NCI-H2081 (cell line): ENCODE data around the gene FARP1.

Experiments used
- DNase-seq, 2 experiments: peaks; one replicate each; lab custom pipeline; 2025; lab: John Stamatoyannopoulos, UW

FARP1 gene

GRCh38 chr13:98332222-98332621, 189.3 kb downstream of the FARP1 start:
- DNase-seq = no peak

- DNase-seq = no peak
These were observed 189.8 kb downstream of the FARP1 start for GRCh38 chr13:98332691-98333090.

GRCh38 chr13:98333486-98333885, 190.6 kb downstream of the FARP1 start:
- no peak for DNase-seq

- DNase-seq = no peak
These were observed 191.8 kb downstream of the FARP1 start for GRCh38 chr13:98334620-98335205.

GRCh38 chr13:98335721-98336120, 192.8 kb downstream of the FARP1 start:
- DNase-seq = no peak

DNA sequence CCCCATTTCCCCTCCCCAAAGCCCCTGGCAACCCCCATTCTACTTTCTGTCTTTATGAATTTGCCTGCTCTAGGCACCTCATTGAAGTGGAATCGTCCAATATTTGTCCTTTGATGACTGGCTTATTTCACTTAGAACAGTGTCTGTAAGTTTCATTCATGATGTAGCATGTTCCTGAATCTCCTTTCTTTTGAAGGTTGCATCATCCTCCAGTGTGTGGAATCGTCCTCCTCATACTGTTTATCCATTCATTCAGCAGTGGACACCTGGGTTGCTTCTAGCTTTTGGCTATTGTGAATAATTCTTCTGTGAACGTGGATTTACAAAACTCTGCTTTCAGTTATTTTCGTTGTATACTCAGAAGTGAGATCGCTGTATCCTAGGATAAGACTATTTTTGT, 195.4 kb downstream of the FARP1 start:
- no peak for DNase-seq

DNA sequence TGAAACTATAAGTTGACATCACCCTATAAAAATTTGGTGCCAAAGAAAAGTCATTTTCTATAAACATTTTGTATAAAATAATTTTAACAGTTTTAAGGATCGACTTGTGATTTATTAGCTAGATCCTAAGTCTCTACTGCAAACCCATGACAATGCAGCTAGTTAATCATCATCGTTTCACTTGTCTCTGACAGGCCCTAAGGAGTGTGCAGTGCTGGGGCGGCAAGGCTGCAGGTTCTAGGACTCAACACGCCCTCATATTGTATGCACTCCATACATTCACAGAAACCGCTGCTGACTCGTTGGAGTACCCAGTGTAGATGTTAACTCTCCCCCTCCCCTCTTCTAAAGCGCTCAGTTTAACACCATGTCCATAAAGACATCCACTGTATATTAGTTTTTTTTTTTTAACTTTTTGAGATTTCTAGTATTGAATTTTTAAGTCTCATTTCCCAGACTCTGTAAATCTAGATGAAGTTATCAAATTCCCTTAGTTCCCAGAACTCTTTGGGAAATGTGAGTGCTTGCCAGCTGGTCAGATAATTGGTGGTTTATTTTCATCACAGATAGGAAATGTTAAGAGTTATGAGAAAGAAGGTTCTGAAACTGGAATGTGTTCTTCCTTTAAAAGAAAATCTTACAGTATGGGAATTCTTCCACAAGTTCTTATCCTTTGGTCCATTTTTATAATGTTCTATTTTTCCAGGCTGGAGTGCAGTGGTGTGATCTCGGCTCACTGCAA, 197.0 kb downstream of the FARP1 start:
- no peak for DNase-seq

- DNase-seq = no peak
These were observed 200.1 kb downstream of the FARP1 start for GRCh38 chr13:98342953-98343352.

- no peak for DNase-seq
These were observed 200.6 kb downstream of the FARP1 start for GRCh38 chr13:98343461-98343860.

DNA sequence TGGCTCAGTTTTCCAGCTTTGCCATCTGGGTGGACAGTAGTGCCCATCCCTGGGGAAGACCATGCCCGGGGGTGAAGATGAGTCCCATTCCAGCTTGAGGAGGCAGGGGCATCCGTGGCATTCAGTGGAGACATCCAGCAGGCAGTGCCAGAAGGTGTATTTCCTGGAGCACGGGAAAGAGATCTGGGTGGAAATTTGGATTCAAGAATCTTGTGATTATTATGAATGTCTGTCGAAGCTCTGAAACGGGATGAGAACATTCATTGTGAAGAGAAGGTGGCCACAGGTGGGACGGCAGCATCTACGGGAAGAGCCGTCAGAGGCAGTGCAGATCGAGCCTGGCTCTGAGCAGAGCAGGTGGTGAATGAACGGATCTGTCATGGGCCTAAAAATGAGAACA, 201.5 kb downstream of the FARP1 start:
- DNase-seq = no peak

DNA sequence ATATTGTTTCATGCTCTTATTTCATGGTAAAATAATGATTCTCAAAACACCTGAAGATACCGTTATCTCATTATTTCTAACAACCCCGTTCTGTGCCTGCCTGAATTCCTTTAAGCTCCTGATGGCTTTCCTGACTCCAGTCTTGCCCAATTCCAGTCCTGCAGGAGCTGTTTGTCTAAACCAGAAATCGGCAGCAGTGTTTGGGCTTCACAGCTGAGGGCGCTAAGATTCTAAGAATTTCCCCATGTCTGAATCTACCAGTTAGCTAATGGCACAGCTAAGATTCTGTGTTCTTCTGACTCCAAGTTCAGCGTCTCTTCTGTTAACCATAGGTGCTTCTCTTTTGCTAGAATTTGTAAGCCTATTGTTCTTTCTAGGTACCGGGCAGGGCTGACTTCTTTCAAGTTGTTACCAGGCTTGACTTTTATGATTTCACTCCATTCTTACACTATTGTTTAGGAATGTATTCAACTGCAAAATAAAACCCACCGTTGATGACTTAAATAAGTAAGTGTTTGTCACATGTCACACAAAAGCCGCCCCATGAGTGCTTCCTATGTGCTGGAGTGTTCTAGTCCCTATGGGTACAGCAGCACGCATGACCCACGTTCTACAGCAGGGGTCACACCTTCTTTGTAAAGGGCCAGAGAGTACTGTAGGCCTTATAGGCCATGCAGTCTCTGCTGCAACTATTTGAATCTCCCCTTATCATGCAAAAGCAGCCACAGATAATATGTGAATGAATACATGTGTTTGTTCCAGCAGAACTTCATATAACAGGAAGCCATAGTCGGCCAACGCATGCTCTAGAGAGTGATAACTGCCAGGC, 202.4 kb downstream of the FARP1 start:
- DNase-seq = no peak

- DNase-seq = no peak
These were observed 204.2 kb downstream of the FARP1 start for GRCh38 chr13:98346904-98347636.

- DNase-seq = no peak
These were observed 204.9 kb downstream of the FARP1 start for GRCh38 chr13:98347756-98348155.

- DNase-seq = no peak
These were observed 205.7 kb downstream of the FARP1 start for GRCh38 chr13:98348466-98349200.

DNA sequence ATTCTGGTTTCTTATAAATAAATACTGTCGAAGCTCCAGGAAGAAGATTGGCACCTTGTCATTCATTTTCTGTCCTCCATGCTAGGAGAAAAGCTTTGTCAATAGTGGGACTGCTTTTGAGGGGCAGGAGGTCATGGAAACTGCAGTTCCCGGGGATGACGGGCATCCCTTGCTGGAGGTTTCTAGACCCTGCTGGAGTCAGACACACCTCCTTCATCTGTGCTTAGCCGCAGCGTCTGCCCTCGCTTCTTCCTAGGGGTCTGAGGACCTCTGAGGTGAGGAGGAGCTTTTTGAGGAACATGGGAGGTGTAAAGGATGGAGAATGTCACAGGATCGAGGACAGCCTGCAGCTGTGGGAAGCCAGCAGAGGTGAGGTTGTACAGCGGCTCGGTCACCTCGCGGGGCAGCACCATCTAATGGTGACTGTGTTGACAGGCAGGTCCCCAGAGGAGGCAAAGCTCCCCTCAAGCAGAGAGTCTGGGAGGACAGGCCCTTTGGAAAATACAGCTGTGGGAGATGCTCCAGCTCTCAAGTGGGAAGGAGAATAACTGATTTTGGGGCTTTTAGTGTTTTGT, 206.9 kb downstream of the FARP1 start:
- no peak for DNase-seq

GRCh38 chr13:98350746-98351330, 207.9 kb downstream of the FARP1 start:
- no peak for DNase-seq

DNA sequence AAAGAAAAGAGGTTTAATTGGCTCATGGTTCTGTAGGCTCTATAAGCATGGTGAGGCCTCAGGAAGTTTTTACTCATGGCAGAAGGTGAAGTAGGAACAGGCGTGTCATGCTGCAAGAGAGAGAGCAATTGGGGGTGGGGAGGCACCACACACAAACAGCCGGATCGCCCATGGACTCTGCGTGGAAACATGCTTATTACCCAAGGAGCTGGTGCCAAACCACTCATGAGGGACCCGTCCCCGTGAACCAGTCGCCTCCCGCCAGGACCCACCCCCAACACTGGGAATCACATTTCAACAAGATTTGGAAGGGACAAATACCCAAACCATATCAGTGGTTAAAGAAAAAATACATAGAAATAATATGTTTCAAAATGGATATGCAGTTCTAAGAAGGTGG, 208.7 kb downstream of the FARP1 start:
- DNase-seq = no peak

- no peak for DNase-seq
These were observed 209.3 kb downstream of the FARP1 start for GRCh38 chr13:98352226-98352625.

DNA sequence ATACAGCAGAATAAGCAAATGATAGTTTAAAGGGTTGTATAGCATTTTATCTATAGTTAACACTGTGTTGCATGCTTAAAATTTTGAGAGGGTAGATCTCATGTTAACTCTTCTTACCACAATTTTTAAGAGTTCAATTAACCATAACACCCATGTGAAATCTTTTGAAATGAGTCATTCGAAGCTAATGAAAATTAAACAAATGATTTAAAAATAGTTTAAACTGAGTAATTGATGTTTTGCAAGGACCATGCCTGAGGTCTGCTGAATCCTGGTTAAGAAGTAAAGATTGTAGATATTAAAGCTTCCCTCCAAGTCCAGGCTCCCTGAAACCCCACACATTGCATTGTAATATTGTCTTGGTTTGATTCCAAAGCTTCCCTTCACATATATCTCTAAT, 210.9 kb downstream of the FARP1 start:
- no peak for DNase-seq

DNA sequence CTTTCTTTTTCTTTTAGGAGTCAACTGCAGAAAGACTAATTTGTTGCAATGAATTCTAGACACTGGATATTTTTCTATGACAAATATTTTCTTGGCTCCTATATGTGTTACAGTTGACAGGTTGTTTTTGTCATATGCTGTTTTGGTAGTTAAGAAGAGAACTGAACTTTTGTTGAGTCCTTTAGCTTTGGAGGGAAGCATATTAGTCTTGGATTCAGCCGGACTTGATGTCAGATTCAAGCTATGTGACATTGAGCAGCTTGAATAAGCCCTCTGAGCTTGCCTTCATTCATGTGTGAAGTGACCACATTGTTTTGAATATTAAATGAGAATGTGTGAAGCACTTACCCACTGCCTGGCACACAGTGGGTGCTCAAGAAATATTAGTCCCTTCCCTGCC, 216.0 kb downstream of the FARP1 start:
- DNase-seq = no peak

GRCh38 chr13:98360545-98360944, 217.7 kb downstream of the FARP1 start:
- DNase-seq = no peak
